ENCODE data around the gene PPP3R2.

DNA sequence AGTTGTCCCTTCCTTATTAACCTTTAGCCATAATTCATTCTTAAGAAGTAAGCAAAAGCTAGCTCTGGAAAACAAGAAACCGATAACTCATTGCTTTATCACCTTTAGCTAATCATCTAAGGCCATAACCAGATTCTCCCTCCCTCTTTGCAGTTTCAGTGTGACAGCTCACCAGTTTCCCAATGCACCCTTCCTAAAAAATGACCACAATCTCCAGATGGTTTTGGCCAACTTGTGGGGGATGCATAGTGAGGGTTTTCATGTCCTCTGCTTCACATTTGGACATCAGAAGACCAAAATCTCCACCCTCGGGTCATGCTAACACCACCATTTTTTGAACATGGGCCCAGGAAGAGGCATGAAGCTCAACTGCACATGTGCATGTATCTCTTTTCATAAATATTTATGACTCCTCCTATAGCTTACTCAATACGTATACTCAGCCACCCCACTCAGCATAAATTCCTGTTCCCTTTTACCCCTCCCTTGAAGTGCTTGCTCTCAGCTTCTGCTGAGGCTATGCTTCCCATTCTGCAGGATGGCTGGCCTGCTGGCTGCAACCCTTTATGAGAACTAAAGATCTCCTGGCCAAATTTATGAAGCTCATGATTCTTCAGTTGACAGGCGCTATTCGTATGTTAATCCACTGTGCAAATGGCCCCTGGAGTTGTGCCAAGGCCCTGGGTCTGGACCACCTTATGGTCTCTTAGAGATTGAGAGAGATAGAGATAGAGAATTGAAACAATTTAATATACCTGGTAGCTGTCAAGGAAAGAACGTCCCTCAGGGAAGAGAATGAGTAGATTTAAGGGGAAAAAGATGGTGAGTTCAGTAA is 14.8 kb downstream of the PPP3R2 start:
- TF ChIP-seq MYC (IDR thresholded peaks at IDR 0.05; ENCODE audit: low read depth, low read length) = no peak
- TF ChIP-seq, protein P1, sequence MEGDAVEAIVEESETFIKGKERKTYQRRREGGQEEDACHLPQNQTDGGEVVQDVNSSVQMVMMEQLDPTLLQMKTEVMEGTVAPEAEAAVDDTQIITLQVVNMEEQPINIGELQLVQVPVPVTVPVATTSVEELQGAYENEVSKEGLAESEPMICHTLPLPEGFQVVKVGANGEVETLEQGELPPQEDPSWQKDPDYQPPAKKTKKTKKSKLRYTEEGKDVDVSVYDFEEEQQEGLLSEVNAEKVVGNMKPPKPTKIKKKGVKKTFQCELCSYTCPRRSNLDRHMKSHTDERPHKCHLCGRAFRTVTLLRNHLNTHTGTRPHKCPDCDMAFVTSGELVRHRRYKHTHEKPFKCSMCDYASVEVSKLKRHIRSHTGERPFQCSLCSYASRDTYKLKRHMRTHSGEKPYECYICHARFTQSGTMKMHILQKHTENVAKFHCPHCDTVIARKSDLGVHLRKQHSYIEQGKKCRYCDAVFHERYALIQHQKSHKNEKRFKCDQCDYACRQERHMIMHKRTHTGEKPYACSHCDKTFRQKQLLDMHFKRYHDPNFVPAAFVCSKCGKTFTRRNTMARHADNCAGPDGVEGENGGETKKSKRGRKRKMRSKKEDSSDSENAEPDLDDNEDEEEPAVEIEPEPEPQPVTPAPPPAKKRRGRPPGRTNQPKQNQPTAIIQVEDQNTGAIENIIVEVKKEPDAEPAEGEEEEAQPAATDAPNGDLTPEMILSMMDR (IDR thresholded peaks at IDR 0.05; ENCODE audit: low read depth, low read length) = no peak
- TF ChIP-seq, protein P2, sequence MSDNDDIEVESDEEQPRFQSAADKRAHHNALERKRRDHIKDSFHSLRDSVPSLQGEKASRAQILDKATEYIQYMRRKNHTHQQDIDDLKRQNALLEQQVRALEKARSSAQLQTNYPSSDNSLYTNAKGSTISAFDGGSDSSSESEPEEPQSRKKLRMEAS (IDR thresholded peaks at IDR 0.05; ENCODE audit: low read depth, low read length) = no peak
- no peak for TF ChIP-seq POLR2A (IDR thresholded peaks at IDR 0.05; ENCODE audit: extremely low read depth, insufficient read length)
